Nucleus accumbens (tissue), 56 donors: ENCODE results near the gene WDR62.
A peak's percentile ranks its signal among the peaks of the same experiment; 100 is the strongest.

Experiments
- DNase-seq, 56 donors: peaks; one replicate each; lab custom pipeline; 2025; lab: John Stamatoyannopoulos, UW

The WDR62 gene

DNA sequence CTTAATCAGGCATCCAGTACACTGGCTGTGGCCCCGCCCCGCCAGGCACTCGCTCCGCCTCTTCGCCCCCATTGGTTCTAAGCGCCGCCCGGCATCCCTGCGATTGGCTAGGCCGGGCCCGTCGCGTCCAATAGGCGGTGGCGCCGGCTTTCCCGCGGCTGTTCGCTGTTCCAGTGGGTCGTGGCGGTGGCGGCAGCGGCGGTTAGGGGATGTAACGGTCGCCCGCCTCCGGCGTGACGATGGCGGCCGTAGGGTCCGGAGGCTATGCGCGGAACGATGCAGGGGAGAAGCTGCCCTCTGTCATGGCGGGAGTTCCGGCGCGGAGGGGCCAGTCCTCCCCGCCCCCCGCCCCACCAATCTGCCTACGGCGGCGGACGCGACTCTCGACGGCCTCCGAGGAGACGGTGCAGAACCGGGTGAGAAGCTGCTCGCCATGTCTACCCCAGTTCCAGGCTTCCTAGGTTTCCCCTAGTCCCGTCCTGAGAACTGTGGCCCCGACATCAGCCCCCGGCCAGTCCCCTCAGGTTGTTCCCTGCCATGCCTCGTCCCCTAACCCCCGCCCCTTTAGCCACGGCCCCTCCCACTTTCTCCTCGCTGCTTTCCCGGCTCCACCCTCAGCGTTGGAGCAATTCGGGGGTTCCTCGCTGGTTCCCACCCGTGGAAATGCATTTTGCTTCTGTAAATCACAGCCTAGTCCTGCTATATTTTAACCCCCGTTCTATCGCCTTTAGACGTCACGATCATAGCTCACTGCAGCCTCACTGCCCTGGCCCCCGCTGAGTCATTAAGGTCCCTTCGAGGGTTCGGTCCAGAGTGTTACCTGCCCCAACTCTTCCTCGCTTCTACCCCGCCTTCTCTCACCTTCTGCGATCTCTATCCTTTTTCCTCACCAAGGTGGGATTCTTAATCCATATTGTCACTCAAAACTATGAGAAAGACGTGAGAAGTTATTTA lies at the start of gene WDR62:
WDR62 (plus strand) TSS at position 165 of the 954 bp plus-strand sequence; CDS start at position 240, 75 bp downstream.
- peak in 54 of 56 donors; percentile 71 to 100 (median 98) for DNase-seq

DNA sequence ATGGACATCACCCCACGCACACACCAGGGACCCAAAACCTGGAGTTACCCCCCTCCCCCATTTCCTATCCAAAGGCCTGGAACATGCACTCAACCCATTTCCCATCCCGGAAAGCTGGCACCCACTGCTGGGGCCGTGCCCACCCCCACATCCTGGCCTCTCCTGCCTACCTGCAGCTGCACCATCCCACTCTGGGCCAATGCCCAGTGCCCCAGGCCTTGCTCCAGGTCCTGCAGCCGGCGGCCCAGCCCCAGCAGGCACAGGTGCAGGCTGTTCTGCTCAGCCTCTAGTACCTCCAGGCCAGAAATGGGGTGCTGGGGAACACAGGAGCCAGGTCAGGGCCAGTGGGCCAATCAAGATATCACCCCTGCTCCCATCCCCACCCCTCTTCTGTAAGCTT lies 47.7 kb upstream of the WDR62 start:
- no peak for DNase-seq

DNA sequence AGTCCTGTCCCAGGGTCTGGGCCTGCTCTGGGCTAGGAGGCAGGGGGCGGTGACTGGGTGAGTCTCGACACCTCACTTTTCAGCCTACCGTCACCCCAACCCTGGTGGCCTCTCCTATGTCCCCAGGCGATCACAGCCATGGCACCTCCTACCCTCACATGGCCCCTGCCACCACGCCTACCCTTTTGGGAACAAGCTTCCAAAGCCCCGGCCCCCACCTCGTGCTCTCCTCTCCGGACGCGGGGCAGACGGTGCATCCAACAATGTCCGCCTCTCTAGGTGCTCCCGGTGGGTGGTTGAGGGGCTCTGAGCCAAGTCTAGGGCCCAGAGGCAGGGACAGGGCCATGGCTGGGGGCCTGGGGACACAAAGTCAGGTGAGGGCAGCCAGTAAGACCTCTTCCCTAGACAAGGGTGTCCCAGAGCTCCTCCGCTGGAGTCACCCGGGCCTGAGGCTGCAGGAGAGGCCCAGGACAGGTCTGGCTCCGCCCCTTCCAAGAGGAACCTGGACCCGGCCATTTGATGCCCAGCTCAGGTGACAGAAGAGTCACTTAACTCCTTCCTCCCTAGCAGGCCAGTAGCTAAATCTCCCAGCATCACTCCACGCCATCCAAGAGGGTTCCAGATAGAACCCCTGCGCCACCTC lies 46.2 kb upstream of the WDR62 start, which contains the start of gene SYNE4:
SYNE4 (minus strand) TSS at position 478 of the 643 bp plus-strand sequence; CDS start at position 346, 132 bp downstream.
- DNase-seq: no peak

DNA sequence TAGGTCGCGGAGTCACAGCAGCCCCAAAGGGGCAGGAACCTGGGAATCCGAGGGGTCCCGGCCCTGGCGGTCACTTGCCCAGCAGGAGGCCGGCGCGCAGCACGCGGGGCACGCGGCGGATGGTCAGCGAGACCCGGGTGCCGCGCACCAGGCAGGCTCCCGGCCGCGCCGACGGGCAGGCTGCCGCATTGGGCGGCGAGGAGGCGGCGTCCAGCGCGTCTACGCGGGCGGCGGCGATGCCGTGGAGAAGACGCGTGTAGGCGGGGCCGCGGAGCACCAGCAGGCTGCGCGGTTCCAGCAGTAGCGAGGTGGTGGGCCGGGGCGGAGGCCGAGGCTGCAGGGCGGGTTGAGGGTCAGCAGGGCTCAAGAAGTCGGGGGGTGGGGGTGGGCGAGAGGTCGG lies 45.5 kb upstream of the WDR62 start:
- DNase-seq: peak in 37 of 56 donors; percentile 8 to 67 (median 33)

DNA sequence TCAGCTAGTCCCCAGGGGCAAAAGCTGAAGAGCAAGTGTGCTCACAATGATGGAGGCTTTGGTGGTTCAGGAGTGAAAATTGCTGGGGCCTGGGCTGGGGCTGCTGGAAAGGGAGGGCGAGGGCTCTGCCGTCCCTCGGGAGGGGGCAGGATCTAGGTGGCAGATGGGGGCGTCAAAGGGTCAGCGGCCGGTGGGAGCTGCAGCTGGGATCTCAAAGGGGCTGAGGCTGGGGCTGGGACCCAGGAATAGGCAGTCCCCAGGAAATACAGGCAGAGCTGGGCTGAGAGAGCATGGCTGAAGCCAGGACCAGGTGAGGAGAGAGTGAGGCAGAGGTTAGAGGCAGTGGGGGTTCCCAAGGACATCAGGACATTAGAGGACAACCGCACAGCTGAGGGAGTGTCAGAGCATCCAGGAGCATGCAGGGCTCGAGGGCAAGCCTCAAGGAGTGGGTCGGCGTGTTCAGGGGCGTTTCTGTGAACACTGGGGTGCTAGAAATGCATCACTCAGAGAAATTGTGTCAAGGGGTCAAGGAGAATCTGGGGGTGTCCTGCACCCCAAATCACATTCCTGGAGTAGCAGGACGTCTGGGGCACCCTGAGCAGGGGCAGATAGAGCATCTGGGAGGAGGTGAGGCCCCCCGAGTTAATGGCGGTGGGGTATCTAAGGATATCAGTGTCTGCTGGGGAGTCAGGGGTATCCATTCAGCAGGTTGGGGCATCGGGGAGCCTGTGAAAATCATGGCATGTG lies 44.9 kb upstream of the WDR62 start:
- no peak for DNase-seq

DNA sequence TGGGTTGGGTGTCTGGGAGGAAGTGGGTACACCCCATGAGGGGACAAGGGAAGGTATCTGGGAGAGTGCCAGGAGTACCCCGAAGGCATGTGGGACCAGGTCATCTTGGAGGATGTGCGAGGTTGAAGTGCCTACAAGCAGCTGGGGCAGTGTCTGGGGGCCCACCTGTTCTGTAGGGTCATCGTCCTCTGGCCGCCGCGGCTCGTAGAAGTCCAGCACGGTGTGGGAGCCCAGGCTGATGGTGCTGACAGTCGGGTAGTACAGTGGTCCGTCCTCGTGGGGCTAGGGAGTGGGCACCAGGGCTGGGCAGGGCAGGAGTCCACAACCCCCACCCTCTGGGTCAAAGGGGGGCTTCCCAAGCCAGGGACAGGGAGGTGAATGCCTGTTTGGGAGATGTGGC lies 44.3 kb upstream of the WDR62 start:
- no peak for DNase-seq

DNA sequence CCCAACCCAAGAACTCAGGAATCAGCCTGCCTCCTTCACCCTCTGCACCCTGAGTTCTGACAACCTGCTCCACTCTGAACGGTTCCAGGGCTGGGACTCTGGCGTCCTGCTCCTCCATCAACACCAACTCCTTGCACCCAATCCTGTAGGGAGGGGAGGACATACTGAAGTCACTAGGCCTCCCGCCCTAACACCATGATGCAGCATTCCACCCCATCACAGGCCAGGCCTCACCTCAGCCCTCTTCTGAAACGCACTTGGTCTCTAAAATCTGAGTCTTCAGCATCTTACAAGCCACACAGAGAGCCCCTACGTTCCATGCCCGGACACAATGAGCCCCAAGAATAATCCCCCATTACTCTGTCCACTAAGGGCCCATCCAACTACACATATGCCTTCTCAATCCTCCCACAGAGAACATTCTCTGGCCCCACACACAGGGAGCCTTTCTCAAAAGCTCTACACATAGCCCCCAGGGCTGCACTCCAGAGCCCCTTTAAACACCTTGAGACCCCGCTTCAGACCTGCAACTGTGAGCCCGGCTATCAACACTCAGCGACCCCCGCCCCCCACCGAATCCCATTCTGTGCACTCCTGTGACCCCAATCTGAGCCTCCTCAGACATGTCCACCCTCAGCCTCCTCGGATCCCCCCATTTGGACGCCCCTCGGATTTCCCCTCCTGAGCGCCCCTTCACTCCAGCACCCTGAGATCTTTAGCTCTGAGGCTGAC lies 41.3 kb upstream of the WDR62 start:
- DNase-seq: peak in 3 of 56 donors; percentile 17 to 57 (median 43)

DNA sequence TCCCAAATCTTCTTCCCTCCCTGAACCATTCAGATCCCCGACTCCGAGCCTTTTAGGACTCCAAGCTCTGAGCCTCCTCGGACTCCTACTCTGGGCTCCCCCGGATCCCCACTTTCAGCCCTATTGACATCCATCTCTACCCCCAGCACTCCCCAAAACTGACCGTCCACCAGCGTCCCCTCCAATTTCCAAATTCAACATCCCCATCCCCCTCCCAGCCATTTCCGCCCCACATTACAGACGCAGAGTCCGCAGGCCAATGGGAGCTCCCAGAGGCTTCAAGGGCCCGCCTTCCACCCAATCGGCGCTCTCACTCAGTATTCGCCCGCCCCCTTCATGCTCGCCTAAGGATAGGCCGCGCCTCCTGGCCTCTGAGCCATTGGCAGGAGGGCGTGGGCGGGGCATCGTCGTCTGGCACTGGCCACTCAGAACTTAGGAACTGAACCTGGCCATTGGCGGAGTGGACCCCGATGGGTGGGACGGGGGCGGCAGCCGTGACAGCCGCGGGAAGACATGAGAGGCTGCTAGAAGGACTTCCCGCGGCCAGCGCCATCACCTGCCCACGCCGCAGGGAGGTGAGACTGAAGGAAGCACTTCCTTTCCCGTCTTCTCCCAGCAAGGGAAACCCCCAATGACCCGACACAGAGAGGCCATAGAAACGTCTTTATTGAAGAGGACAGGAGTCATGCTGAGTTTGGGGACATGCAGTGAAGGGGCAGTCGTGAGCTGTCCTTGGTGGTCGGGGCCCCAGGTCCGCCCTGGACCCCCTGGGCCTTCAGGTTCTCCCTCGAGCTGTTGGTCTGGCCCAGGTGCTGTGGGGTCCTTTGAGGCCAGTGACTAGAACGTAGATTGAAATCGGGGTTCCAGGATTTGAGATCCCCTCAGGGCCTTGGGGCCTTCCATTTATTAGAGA lies 40.4 kb upstream of the WDR62 start, which contains the start of gene ALKBH6:
ALKBH6 (minus strand) TSS at position 202 of the 913 bp plus-strand sequence. CDS start 816 bp downstream, outside the sequence.
- DNase-seq: peak; percentile 62 to 100 (median 98)

DNA sequence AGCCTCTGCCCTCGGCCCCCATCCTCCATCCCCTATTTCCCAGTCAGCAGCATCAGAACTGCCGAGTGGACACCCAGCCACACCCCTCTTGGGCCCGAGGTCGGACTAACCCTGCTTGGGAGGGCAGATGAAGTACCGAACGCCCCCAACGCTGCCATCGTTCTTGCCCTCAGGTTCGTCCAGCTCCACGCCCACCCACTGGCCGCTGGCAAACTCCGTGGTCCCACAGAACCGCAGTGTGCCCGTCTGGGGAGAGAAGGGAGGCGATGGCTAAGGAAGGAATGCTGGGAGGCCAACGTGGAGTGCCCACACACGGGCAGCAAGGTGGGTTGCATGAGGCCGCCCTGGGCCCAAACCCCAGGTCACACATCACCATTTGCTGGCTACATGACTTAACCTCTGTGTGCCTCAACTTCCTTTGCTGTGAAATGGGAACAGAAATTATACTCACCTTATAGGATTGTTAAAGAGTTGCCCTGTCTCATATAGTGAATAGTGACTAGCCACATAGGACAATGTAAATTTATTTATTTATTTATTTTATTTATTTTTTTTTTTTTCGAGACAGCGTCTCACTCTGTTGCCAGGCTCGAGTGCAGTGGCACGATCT lies 35.5 kb upstream of the WDR62 start:
- DNase-seq: no peak

DNA sequence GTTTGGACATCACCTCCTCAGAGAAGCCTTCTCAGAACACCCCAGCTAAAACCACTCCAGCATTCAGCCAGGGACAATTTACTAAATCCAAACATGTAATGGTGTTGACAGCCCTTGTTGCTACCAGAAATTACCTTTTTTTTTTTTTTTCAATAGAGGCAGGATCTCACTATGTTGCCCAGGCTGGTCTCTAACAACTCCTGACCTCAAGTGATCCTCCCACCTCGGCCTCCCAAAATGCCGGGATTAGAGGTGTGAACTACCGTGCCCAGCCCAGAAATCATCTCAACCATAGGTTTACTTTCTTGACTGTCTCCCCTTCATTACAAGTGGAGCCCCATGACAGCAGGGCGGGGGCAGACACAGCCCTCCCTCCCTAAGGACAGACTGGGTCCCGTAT lies 31.3 kb upstream of the WDR62 start:
- no peak for DNase-seq

DNA sequence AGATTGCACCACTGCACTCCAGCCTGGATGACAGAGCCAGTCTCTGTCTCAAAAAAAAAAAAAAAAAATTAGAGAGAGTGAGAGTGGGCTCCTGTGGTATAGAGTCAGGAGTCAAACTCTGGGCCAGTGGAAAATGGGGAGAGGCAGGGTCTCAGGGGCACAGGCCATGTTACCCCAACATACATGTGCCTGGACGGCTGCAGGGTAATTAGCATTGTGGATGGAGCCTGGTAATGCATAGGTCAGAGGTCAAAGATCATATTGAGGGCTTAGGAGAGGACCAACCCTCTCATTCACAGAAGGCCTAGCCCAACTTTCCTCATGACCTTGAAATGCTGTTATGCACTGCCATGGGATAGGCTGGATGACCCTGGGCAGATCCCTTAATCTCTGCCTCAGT lies 29.2 kb upstream of the WDR62 start:
- no peak for DNase-seq

DNA sequence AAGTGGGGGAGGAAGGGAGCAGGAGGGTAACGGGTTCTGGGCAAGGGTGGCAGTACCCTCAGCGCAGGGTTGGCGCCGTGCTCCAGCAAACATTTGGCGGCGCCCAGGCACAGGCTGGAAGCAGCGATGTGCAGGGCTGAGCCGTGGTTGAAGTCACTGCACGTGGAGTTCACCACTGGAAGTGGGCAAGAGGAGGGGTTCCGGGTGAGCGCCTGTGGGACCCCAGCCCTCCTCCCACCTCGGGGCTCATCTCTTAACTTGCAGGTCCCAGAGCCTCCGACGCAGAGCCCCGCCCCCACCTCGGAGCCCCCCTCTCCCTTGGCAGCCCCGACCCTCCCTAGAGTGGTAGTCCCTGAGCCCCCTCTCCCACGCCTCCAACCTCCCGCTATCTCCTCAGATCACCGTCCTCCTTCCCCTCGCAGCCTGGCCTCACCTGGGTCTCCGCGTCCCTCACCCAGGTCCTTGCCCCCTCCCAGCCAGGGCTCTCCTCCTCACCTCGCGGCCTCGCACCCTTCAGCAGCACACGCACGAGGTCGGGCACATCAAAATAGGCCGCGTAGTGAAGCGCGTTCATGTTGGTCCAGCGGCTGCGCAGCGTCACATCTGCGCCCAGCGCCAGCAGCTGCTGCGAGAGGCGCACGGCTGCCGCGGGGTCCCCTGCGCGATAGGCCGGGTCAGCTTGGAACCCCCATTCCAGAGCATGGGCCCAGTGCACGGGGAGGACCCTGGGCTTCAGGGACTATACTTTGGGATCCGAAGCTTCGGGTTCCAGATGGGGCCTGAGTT lies 28.4 kb upstream of the WDR62 start:
- DNase-seq: no peak

DNA sequence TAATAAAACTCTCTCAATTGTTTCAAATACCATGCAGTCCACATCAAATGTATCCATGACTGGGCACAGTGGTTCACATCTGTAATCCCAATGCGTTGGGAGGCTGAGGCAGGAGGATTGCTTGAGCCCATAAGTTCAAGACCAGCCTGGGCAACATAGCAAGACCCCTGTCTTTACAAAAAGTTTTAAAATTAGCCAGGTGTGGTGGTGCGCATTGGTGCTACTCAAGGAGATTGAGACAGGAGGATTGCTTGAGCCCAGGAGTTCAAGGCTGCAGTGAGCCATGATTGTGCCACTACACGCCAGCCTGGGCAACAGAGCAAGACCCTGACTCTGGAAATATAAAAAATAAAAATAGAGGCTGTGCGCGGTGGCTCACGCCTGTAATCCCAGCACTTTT lies 27.0 kb upstream of the WDR62 start:
- DNase-seq: no peak

DNA sequence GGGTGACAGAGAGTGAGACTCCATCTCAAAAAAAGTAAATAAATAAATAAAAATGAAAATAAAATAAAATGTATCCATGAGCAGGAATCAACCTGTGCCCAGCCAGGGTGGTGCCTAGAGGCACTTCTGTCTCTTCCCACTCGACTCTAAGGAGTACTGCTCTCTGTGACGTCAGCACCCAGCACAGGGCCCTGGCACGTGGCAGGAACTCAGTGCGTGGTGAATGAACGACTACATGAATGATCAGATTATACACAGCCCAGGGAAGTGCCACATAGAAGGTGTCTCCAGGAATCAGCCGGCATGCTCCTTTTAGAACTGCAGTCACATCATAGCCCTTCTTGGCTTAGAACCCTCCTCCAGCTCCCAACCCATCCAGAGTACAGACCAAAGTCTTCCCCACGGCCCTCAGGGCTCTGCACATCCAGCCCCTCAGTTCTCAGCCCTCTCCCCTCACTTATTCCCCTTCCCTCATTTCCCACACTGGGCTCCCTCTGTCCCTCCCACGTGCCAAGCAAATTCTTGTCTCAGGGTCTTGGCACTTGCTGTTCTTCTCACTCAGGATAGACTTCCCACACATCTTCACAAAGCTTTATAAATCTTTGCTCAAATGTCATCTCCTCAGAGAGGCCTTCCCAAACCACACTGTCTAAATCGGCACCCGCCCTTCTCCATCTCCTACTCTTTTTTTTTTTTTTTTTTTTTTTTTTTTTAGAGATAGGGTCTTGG lies 26.2 kb upstream of the WDR62 start:
- peak in 35 of 56 donors; percentile 11 to 86 (median 51) for DNase-seq

DNA sequence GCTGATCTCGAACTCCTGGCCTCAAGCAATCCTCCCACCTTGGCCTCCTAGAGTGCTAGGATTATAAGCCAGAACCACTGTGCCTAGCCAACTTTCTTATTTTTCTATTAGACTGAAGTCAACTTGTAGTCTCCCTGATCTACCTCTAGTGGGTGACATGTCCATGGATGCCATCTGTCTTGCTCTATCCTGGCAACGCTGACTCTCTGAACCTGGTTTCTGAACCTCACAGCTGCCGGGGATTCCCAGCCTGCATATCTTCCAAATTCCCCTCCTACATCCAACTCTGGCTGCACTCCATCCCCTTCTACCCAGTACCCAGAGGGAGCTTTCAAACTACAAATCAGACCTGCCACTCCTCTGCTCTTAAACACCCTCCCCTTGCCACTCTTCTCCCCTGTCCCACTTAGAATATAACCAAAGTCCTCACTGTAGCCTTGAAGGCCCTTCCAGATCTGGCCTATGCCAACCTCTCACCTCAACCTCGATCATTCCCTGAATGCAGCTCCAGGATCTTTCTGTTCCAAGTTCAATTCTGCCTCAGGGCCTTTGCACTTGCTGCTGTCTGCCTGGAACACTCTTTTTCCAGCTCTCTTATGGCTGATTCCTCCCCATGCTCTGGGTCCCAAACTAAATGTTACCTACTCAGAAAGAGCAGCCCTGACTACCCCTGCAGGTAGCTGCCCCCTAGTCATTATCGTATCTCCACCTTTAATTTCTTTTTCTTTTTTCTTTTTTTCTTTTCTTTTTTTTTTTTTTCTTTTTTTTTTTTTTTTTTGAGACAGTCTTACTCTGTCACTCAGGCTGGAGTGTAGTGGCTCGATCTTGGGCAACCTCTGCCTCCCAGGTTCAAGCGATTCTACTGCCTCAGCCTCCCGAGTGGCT lies 24.2 kb upstream of the WDR62 start:
- DNase-seq: peak in 1 of 56 donors; percentile 7

DNA sequence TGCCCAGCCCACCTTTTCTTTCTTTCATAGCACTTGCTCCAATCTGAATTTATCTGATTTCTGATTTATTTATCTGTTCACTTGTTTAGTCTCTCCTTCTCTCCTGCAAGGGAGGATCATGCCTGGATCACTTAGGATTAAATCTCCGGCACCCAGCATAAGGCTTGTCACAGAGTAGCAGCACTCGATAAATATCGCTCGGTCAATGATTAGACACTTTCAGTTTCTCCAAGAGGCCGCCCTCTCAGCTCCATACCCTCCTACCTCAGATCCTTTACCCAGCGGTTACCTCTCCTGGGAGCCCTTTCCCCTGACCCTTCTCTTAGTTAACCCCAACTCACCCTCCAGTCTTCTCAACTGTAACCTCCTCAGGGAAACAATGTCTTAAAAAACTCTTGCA lies 23.4 kb upstream of the WDR62 start:
- no peak for DNase-seq
